Suppressor macrophage treated with lipopolysaccharide for 1 hour (primary cell): ENCODE data around the gene DCHS1.

Experiments
- DNase-seq, 3 donors: peaks; one replicate each; pipeline ENCODE4 v3.0.0-alpha.2; 2020 to 2022

The DCHS1 gene

DNA sequence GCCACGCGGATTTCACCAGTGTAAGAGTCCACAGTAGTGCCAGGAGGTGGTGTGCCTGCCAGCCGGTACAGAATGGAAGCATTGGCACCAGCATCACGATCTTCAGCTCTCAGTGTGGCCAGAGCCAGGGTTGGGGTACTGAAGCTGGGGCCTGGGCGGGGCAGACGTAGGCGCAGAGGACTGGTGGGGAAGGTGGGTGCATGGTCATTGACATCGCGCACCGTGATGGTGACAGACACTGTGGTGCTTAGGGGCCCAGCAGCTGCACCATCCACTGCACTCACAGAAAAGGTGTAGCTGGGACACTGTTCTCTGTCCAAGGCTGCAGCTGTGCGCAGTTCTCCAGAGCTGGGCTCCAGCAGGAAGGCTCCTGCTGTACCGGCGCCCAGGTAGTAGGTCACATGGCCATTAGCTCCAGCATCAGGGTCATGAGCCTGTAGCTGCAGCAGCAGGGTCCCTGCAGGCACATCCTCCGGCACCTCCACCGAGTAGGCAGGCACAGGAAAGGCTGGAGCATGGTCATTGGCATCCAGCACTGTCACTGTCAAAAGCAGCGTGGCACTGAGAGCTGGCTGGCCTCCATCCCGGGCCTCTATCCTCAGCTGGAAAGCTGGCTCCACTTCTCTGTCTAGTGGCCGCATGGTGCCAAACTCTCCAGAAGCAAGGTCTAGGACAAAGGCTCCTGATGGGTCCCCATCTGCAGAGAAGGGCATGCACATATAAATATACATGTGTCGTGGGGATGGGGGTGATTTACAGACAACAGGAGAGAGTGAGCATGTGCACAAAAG, 28.4 kb downstream of the DCHS1 start:
- DNase-seq = no peak

DNA sequence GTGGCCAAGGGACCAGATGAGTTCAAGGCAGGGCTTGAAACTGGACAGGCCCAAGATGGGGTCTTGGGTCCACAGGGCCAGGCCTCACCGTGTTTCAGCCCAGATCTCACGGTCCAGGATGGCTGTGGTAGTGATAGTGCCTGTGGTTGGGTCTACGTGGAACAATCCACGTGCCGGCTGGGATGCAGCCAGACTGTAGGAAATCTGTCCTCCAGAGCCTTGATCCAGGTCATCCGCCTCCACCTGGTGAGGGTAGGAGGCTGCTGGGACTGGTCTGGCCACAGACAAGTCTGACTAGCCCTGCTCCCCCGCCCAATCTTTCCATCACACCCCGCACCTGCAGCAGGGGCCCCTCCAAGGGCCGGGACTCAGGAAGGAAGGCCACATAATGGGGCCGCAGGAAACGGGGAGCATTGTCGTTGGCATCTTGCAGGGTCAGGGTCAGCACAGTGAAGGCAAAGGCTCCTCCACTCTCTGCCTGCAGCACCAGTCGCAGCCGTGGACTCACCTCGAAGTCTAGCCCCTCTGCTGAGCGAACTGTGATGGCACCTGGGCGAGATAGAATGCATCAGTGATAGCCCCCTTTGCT, 29.7 kb downstream of the DCHS1 start:
- no peak for DNase-seq

DNA sequence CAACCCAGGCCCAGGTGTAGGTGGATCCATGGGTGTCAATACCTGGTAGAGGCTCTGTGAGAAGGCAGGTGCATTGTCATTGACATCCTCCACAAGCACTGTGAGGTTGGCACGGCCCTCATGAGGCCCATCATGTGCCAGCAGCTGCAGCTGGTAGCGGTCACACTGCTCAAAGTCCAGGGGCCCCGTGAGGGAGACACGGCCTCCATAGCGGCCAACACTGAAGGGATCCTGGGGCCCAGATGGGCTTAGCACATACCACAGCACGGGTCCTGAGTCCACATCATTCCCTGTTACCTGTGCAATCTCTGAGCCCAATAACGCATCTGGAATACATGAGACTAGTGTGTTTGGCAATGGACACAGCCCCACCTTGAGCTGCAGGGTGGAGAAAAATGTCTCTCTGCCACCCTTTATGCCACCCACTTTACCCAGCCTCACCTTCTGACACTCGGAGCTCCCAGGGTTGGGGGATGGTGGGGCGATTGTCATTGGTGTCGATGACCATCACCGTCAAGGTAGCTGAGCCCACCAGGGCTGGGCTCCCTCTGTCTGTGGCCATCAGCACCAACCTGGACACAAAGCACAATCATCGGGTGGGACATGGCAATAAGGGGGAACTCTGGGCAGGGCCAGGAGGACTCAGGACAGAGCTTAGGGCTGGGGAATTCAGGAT, 30.3 kb downstream of the DCHS1 start:
- DNase-seq = no peak

DNA sequence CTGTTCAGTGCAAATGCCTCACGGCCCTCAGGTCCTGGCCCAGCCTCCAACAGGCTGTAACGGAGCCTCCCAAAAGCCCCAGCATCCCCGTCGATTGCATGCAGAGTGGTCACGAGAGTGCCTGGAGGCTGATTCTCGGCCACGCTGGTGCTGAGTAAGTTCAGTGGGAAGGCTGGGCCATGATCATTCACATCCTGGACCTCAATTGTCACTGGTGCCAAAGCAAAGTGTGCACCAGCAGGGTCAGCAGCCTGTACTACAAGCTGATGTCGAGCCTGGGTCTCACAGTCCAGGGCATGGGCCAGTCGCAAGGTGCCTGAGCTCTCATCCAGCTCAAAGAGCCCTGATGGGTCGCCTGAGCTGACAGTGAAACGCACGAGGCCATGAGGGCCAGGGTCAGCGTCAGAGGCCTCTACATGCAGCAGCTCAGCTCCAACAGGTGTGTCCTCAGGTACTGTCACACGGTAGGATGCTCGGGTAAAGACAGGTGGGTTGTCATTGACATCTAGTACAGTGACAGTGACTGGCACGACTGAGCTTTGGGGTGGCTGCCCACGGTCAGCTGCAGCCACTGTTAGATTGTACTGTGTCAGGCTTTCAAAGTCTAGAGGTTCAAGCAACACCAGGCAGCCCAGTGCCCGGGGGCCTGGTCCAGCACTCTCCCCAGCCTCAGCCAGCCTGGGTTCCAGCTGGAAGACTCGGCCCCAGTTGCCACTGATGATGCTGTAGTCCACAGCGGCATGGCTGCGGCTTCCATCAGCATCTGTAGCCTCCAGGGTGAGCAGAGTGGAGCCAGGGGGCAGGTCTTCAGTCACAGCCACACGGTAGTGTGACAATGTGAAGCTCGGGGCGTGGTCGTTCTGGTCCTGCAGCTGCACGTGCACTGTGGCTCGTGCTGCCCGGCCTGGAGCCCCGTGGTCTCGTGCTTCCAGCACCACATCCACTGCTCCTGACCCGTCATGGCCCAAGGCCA, 31.9 kb downstream of the DCHS1 start:
- DNase-seq = no peak

DNA sequence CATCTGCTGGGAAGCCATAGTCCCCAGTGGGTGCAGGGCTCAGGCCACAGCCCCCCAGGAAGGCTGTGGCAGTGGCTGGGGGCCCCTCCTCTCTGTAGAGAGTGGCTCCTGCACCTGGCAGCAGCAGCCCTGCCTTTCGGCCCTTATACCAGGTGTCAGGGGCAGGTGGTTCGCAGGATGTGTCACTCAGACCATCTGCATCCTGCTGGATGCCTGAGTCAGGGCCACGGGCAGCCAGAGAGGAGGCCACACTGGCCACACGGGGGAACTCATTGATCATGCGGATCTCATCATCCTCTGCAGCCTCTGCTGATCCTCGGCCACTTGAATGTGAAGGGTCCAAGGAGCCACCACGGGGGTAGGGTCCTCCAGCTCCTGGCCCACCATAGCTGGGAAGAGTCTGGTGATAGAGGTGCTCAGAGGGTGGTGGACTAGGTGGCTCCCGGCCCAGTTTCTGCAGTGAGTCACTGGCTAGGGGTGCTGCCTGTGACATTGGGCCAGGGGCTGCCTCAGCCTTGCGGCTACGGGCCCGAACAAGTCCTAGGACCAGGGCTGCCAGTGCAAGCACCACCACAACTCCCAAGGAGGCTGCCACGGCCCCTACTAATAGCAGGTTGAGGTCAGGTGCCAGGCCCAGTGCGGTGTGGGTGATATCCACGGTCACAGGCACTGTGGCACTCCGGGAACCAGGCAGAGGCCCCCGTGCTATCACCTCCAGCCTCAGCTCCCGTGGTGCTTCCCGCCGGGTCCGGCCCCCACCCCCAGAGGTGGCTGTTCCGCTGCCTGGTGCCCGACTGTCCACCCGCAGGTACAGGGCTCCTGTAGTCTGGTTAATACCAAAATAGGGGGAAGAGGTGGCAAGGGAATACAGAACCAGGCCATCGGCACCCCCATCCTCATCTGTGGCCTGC, 33.1 kb downstream of the DCHS1 start:
- DNase-seq = no peak

DNA sequence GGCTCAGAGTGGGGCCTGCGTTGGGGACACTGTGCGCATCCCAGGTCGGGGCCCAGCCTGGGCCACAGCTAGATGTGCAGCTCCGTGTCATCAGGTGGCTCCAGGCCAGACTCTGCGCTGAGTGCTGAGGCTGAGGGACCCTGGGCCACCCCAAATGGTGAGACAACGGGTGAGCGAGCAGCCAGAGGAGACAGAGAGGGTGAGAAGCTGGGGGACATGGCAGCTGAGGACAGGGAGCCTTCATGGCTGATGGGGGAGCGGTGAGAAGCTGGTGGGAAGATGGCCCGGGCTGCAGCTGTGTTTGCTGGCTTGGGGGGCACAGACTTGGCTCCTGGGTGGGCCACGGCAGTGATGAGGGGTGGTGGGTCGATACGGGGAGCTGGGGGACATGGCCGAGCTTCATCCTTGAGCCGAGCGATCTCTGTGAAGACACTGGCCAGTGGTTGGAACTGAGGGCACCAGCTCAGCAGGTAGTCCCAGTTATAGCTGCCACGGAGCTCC, 33.8 kb downstream of the DCHS1 start:
- DNase-seq = no peak

DNA sequence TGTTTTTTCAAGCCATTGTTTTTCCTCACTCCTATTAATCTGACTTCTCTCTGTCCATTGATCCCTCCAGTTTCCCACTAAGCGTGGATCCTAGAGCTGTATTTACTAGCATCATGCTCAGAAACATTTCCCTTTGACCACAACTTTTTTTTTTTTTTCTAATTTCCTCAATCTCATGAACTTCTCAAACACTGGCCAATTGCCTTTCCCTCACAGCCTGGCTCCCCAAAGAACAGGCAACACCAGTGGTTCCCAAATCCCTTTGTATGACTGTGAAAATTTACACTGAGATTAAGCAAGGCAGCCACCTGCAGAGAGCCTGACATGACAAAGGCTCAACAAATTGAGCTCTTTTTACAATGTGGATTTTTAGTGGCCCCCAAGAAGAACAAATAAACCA, 35.0 kb downstream of the DCHS1 start:
- peak; percentile 55 to 67 (median 59) for DNase-seq

DNA sequence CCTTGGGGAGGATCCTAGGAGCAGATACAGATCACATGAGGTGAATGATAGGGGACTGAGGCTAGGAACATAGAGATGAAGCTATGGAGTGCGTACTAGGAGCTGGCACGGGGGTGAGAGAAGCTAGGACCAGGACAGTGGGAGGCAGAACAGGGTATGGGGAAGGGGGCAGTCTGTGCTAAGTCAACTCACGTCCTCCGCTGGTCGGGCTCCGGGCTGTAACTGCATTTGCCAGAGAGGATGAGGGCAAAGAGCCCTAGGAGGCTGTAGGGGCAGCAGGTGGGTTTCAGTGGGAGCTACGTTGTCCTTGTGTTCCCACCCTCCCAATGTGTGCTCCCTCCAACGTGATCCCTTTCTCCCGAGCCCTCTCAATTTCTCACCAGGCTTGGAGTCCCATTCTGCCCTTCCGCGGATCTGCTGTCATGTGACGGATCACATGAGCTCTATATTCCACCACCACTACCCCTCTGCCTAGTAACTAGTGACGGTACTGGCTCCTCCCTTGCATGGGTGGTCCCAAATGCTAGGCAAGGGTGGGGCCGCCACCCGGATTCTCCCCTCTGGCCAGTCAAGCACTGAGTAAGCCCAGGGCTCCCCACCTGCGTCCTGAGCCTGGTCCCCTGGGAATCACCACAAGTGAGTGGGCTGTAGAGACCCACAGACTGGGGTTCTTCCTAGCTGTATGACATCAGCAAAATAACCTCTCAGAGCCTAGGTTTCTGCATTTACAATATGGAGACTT, 36.4 kb downstream of the DCHS1 start, which contains the start of gene TPP1:
TPP1 (minus strand) TSS at position 419 of the 742 bp plus-strand sequence; CDS start at position 397, 22 bp downstream.
- peak; percentile 97 to 98 (median 97) for DNase-seq

DNA sequence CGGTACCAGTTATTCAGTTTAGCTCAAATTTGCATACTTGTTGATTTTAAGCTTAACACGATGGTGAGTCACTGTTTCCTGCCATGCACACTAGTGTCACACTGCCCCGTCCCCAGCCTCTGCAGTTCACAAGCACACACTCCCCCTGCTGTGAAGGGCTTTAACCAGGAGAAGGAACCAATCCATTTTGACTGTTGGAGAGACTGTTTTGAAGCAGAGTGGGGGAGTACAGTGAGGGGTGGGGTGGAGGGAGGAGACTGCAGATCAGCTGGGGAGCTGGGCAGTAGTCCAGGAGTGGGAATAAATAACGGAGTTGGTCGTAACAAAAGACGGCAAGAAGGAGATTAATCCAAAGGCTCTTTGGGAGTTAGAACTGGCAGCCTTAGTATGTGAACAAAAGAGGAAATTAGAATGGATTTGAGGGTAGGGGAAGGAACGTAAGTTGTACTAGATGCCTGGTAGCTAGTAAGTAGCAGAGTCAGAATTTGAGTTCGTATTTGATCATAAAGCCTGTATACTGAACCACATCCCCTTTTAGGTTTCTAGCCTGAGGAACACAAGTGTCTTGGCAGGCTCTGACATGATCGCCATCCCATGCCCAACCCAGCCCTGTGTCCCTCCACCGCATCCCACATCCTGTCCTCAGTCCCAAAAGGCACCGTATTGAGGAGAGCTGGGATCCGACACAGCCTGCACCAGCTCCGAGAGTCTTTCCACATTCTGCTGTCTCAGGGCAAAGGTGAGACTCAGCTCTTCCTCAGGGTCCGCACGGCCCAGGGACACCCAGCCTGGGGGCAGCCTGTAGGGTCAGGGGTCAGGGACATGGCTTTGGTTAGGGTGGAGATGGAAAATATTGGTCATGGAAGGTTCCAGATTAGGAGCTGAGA, 37.2 kb downstream of the DCHS1 start:
- DNase-seq = peak; percentile 89 to 94 (median 91)

DNA sequence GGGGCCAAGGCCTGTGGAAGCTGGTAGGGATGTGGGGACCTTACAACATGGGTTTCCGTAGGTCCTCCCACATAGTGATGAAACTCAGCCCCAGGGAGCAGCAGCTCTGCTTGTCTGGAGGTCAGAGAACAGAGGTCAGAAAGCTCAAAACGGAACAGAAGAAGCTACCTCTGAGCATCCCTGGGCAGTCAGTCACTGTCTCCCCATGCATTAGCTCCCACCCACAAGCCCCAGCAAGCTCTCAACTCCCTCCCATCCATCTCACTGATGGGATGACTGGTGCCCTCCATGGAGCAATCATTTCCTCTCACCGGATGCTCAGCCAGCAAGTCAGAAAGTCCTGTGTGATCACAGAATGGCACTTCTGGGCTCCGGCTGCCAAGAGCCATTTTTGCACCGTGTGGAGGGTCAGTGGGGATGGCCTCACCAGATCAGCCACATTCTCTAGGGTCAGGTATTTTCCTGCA, 38.3 kb downstream of the DCHS1 start:
- DNase-seq = peak; percentile 77 to 92 (median 78)

DNA sequence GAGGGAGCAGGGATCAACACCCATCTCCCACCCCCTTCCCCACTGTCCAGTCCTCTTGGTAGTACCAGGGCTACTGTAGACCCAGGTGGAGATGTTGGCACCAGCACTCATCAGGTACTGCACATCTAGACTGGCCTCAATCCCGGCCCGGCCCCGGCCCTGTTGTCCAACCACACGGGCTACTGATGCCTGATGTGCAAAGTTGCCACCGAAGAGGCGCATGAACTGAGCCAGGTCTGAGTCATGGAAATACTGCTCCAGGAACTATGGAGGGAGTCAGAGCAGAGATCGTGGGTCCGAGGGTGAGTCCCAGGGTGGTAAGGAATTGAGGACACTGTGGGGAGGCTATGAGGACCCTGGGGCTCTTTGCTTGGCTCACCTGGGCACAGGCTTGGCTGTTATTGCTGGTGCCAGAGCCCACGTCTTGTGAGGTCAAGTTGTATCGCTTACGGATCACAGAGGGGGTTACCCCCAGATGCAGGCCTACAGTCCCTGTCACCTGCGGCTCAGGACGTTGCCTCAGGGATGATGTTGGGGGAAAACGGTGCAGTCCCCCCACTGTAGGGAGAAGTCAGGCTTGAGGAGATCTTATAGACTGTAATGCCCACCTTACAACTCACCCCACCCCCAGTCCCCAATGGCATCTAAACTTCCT, 38.9 kb downstream of the DCHS1 start:
- DNase-seq = no peak

DNA sequence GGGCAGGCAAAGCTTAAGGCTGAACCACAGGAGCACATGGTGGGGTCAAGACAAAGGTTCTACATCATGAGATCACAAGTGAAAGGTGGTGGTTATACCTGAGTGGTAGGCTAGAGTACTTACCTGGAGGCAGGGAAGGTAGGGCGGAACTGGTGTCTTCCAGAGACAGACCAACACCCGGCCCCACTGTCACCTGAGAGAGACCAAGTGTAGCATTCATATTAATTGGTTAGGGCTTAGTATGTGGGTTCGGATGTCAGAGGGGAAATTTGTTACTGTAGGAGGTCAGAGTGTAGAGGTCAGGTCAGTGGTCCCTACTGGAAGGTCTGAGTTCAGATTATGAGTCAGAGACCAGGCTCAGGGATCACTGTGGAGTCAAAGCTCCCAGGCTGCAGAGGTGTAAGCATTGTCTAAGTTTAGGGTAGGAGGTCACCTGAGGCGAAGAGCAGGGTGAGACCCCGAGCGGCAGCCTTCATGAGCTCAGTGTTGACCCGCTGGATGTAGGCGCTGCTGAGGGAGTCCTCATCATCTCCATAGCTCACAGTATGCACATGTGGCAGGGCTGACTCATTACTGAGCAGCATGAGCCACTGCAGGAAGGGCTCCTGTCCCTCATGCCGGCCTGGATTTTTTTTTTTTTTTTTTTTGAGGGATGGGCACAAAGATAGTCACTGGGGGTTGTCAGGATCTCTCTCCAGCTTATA, 39.6 kb downstream of the DCHS1 start:
- DNase-seq = peak; percentile 34 to 53 (median 34)

DNA sequence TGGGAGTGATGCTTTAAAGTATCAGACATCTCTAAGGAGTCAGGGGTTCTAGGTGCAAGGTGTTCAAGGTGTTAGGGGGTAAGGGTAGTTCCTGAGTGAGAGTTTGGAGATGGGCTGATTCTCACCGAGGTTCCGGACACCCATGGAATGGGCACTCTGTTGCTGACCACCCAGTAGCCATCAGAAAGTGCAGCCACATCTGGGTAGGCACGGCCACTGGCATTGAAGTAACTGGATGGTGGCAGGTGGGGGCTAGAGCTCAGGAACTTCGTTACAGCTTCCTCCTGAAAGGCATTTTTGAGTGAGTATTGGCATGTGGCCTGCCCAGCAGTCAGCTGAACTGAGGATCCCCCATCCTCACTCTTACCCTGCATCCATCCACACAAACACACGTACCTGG, 40.6 kb downstream of the DCHS1 start:
- no peak for DNase-seq

DNA sequence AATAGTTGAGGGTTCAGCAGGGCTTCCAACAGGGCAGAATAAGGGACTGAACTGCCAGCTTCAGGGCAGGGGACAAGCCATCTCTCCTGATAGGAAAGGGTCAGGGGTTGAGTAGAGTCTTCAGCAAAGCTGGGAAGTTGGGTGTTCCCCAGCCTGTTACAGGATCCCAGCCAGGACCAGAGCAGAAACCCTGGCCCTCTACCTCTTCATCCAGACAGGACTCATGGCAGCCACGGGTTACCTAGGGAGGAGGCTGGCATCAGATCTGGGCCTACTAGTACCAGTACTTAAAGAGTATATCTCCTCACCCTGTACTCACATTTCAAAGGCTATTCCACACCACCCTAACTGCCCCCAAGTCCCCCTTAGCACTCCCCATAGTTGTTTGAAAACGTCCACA, 41.2 kb downstream of the DCHS1 start:
- no peak for DNase-seq

DNA sequence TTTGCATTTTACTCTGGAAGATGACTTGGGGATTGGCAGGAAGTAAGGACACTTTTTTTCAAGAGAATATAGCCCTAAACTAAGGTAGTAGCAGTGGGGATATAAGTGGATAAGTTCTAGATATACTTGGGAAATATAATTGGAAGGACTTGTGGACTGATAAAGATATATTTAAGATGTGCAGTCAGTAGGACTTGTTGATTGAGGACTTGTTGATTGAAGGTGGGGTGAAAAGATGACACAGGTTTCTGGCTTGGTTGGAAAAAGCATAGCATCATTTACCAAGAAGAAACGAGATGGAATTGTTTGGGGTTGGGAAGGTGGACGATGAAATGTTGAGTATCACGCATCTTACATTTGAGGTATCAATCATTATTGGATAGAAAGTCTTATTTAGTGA, 42.1 kb downstream of the DCHS1 start:
- DNase-seq = no peak

DNA sequence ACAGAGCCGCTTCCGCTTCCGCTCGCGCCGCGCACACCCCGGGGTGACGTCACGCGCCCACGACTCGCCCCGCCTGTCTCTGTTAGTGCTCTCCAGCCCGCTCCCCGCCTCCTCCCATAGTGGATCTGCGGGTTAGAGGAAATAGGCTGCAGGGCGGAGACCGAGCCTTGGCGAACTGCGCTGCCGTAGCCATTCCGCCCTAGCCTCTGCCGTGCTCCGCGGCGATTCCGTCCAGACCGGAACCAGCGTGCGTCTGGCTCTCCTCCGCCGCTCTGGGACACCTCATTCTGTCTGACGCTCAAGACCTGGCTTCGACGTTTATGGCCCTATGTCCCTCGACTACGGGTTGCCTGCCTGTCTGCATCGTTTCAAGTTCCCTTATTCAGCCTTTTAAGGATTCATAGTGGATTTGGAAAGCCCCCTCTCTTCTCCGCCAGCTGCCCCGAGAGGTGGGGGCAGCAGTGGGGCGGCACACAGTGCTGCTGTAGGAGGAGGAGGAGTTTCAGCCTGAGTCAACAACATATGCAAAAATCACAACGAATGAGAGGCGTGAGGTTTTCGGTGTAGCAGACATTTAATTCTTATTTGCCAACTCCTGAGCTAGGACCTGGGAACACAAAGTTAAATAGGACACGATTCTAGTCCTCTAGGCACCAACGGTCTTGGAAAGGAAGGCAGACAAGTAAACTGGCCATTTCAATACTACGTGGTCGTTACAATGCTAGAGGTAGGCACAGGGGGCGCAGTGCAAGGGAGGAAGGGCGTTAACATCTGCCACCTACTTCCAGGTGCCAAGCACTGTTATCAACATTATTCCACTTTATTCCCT, 43.2 kb downstream of the DCHS1 start, which contains the start of gene TAF10:
TAF10 (minus strand) TSS at position 4 of the 829 bp plus-strand sequence. CDS start 27 bp downstream, outside the sequence.
- peak; percentile 97 to 99 (median 98) for DNase-seq

DNA sequence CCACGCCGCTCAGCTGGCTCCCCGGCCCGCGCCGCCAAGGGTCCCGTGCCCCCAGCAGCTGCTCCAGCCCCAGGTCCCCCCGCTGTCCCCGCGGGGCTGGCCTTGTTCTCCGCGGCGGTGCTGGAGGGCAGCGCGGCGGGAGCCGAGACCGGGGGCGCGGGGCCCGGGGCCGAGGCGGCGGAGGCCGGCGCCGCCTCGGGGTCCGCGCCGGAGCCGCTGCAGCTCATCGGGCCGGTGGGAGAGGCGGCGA, 43.7 kb downstream of the DCHS1 start:
- no peak for DNase-seq
